HG03108 (cell line): ENCODE data around the gene CMTR1.

Experiments used
- ATAC-seq: cut with Tn5 transposase; IDR thresholded peaks from one replicate; pipeline ENCODE4 v1.9.1; 2021; ENCODE audit warnings: moderate library complexity; ENCODE audit not compliant: unreplicated experiment

Gene CMTR1

DNA sequence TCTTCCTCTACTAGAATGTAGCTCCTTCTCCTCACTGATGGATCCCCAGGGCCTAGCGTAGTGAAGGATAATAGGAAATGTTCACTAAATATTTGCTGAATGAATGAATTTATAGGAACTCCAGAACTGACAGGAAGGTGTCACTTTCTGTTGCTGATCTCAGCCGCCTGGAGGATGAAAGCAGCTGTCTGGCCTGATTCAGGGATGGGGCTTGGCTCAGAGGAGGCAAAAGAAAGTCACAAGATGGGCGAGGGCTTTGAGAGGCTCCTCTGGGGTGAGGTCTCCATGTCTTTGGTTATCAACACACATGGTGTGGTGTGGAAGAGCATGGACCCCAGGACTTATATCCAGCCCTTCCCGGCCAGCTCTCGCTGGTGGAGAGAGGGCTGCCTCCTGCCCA is 78.2 kb downstream of the CMTR1 start:
- ATAC-seq, result no peak

DNA sequence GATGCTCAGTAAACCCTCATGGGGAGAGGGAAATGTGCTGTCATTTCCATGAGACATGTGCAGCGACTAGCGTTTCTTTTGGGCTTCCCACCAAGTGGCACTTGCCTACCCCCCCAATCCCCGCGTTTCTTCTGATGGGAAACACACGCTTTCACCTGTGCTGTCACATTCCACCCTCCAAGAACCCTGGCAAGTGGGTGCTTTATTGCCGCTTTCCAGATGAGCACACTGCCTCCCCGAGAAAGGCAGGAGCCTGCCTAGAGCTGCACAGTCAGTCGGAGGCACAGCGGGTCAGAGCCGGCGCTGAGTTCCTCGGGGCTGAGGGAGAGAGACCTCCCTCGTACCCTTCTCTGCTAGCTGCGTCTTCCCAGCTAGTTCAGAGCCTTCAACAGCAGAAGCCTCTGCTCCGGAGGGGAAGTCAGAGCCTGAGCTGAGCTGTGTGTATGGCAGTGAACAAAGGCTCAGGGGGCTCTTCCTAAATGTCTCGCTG is 78.9 kb downstream of the CMTR1 start:
- no peak for ATAC-seq

DNA sequence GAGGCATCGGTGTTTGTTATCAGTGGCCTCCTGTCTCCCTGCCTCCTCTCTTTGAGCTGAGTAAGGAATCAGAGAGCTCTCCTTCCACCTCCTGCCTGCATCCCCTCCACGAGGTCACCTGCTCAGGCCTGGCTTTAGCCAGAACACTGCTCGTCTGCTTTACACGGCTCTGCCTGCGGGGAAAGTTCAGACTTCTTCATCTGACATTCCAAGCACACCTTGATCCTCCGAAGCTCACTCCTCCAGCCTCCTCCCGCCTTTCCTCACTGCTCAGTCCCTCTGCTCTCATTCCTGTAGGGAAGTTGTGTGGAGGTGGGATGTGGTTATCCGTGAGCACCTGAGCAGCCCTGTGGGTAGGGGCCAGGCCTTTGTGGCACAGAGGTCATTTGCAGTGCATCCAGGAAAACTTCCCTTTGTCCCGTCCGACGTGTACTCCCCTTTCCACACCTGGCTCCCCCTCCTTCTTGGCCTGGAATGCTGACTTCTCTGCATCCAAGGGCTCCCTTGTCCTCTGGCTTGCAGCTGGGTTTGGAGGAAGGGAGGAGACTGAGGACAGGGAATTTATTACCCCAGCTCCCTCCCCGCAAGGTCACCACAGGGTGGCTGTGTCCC is 79.5 kb downstream of the CMTR1 start:
- no peak for ATAC-seq

DNA sequence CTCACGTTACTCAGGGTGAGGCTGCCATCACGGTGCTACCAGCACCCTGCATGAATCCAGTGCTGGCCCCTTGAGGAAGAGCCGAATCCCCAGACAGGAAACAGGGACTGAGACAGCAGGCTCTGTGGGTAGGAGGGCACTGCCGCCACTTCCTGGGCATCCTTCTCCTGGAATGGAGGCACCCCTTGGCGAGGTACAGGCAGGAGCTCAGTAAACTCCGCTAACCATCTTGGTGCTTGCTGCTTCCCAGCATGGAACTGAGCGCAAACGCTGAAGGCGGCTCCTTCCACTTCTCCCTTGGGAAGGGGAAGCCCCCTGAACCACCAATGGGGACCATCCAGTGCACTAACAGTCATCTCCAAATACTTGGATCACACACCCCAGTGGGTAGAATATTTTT is 80.1 kb downstream of the CMTR1 start:
- no peak for ATAC-seq

DNA sequence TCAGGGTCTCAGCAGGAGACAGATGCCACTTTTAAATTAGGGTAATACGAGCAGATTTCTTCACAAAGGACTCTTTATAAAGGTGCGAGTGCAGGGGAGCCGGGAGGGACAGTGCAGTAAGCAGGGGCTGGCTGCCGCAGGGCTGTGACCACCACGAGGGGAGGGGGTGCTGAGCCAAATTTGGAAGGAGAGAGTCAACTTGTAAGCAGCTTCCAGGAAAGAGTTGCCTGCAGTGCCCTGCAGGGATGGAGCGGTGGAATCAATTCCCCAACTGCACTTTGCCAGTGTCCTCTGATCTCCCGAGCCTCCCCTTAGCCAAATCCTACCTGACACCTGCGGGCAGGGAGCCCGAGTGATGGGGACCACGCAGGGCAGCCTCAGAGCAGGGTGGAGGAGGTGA is 80.6 kb downstream of the CMTR1 start:
- ATAC-seq, result no peak

DNA sequence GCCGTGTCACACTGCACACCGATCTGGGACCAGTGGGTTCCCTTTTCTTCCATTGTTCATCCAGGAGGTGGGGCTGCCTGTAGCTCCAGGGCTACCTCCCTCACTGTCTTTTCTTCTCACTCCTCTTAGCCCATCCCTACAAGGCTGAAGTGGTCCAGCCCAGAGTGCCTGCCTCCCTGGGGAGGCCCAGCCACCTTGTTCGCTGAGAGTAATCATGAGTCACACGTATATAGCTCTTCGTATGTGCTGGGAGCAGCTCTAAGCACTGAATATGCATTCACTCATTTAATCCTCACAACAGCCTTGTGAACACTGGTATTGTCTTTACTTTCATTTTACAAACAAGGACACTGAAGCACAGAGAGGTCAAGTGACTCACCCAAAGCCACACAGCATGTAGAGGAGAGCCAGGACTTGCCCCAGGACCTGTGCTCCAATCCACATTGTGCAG is 81.3 kb downstream of the CMTR1 start:
- no peak for ATAC-seq

DNA sequence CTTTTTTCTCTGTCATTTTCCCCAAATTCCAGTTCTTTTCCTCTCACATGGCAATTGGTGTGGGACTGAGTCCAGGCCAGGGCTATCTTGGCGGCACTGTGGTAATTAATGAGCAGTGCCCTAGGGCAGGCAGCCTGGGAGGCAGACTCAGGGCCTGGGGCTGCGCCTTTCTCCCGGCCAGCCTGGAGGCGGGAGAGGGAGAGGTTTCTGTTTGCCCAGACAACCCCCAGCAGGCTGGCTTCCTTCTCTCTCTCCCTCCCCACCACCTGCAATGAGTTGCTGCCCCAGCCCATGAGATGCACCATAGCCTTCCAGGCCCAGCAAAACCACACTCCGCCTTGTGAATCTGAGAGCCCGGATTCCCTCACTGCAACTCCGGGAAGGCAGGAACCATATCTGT is 81.8 kb downstream of the CMTR1 start:
- no peak for ATAC-seq

DNA sequence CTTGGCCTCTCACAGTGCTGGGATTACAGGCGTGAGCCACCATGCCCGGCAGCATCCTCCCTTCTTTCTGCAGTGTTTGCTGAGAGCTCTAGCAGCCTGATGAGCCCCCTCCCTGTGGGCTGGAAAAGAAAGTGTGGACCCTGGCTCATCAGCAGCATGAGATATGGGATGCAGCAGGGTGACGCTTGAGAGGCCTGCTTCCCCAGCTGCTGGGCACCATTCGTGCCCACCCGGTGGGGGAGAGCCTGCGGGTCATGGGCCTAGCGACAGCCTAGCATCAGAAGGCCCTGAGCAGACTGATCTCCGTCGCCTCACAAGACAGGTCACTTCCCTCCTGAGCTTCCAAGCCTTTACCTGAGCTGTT is 82.7 kb downstream of the CMTR1 start:
- ATAC-seq, result no peak

DNA sequence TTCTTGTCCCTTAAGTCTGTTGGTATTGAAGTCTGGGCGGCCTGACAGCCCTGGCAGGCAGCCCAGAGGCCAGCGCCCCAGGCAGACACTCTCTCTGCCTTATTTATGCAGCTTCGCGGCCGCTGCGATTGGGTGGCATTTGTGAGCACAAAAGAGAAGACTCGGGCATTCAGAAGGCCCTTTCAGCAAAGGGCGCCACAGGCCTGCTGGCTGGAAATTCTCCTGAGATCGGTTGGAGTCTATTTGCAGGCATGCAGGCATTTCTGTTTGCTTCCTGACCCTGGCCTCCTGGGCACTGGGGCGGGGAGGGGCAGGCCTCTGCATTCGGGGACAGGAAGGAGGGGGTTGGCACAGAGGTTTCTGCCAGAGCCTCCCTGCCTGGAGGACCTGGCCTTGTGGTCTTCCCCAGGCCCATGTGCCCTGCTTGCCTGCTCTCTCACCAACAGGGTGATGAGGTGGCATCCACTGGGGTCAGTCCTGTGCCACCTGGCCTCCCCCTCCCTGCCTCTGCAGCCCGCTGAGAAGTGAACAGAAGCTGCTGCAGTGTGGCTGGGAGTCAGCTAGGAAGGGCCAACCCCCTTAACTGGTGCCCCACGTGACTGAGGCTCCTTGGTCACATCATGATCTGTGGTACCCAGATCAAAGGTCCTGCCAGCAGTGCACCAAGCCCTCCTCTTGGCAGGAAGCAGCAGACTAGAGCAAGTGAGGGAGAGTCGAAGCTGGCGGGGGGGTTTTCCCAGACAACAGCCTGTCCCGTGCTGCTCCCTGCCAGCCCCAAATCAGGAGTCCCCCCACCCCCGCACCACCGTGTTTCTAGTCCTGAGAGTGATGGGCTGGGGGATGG is 83.3 kb downstream of the CMTR1 start:
- ATAC-seq, result peak; percentile 67

DNA sequence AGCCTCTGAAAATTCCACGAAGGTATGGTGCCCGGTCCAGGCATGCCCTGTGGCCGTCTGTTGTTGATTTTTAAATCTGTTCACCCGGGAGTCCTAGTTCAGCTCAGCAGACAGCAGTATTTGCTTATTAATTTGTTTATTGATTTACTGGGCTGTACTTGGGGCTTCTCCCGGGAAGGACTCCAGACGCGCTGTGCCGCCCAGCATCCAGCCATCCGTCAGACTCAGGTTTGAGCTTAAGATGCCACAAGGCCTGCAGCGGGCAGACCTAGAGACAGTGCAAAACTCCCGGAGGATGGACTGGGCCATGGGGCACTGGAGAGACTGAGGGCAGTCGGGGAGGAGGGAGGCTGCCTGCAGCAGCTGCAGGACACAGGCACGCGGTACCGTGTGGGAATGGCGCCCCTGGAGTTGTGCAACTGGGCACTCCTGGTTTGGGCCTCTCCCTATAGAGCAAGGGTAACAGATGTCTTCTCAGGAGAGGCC is 83.9 kb downstream of the CMTR1 start:
- ATAC-seq, result no peak

DNA sequence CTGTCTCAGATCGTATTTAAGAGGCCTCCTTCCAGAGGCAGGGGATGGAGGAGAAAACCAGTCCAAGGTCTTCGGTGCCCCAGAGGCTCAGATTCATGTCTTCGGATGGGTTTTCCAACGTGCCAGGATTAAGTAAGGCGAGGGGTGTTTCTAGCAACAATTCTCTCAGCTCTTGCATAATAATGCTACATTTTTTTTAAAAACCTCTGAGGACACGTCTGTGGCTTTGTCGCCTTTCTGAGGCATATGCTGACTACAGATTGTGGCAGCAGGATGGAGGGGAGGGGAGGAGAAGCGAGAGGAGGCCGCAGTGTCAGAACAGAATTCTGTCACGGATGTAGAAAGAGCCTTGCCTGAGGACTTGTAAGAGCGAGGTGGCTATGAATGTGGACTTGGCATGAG is 84.4 kb downstream of the CMTR1 start:
- no peak for ATAC-seq

DNA sequence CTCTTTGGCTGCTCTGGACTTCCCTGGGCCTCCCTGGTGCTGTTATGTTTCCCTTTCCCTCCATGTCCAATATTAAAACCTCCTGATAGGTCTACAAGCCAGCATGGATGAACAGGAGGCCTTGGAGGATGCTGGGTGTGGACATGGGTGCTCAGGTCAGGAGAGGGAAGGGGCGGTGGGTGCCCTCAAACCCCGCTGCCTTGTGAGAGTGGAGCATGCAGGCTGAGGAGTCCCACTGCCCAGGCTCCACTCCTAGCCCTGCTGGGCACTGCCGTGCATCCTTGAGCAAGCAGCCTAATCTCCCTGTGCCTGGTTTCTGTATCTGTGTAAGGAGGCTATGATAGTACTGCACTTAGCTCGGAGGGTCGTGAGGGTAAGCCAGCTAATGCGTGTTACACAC is 85.1 kb downstream of the CMTR1 start:
- ATAC-seq, result no peak

DNA sequence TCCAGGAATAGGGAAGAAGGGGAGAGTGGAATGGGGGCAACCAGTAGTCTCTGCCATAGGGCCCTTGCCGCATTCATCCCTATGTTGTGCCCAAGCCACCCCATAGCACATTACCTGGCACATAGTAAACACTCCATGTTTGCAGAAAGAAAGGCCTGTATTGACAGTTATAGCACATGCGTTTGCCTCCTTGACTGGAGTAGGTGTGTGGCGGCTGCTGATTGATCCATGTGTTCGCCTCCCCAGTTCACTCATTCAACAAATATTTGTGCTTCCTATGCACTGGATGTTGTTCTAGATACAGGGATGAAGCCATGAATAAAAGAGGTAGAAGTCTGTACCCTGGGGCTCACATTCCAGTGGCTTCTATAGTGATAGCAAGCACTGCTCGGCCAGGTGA is 86.4 kb downstream of the CMTR1 start:
- no peak for ATAC-seq

DNA sequence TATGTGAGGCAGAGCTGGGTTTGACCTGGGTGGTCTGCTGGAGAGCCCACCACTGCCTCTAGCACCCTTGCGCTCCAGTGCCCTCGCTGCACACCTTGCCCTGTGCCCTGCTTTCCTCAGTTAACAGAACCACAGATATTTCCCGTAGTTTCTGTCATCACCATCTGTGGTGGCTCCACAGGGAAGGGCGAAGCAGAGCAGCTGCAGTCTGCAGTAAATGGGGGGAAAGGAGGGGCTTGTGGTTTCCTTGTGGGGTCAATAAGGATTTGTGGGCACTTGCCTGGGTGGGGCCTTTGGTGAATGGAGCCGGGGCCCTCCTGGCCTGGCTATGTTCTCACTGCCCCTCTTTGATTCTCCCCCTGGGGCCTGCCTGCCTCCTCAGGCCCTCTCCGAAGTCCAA is 87.9 kb downstream of the CMTR1 start:
- no peak for ATAC-seq

DNA sequence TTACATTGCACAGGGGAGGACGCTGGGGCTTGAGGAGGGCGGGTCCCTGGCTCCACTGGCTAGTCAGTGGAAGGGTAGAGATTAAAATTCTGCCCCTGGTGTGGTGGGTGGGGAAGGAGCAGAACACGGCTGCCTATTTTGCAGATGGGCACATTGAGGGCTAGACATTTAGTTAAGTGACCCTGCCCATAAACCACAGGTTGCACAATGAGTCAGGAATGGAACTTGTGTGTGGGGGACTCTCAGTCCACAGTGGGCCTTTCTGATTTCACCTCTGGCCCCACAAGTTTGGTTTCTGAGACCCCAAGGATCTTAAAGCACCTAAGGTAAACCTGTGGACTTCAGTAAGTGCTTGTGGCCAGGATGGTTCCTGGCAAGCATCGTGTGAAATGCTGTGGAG is 88.7 kb downstream of the CMTR1 start:
- ATAC-seq, result no peak

DNA sequence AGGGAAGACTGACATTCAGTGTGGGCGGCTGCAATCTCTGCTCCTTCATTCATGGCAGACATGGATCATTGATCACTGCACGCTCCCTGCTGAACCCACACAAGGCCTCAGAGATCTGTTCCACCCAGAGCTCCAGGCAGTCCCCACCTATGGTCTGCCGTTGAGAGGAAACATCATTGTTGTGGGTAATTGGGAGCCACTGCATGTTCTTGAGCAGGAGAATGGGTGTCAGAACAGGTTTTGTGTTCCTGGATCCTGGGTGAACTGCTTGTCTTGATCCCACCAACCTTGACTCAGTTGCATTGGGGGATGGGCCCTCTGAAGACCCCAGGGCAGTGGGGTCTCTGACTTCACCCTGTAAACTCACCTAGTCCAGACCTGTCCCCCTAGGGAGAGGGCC is 89.8 kb downstream of the CMTR1 start:
- no peak for ATAC-seq

DNA sequence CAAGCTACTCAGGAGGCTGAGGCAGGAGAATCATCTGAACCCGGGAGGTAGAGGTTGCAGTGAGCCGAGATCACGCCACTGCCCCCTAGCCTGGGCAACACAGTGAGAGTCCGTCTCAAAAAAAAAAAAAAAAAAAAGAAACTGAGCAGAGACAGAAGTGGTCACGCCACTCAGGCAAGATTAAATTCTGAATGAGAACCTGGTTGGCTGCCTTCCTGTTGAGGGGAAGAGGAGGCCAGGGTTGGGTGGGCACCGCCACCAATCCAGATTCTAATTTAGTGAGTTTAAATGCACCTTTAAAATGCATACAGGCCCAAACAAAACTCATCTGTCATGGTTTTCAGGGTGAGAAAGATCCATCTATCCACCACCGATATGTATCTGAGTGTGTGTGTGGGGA is 90.4 kb downstream of the CMTR1 start:
- no peak for ATAC-seq

DNA sequence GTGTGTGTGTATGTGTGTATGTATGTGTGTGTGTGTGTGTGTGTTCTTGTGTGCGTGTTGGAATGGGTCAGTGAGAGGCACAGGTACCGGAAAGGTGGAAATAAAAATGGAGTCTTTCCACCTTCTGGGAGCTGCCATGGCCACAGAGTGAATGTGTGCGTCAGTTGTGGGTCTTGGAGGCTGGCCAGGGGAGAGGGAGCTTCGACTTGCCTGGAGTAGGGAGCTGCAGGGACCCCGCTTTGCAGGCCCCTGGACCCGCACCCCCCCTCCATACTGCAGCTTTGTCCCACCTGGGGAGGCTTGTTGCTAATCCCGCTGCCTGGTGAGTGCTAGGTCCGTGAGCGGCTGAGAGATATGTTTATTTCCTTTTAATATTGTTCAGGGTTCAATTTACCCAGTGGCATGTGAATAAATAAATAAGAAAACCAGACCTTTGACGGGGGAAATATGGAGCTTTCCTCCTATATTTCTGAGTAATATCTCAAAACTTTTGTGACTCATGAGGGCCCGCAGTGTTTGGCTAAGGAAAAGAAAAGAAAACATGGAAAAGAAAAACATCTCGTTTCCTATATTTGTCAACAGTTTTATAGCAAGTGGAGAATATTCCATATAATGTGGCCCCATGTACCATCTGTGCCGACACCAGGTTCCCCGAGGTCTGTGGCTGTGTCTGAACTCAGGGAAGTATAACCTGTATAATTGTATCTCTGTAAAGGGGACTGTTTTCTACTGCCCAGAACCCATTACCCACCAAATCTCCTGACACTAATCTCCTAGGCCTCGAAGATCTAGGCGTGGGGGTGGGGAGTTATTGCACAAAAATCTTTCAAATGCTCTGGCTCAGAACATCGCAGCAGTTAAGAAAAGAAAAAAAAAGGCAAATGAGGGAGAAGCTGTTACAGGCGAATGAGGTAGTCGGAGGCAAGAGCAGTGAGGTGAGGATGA is 91.3 kb downstream of the CMTR1 start:
- no peak for ATAC-seq

DNA sequence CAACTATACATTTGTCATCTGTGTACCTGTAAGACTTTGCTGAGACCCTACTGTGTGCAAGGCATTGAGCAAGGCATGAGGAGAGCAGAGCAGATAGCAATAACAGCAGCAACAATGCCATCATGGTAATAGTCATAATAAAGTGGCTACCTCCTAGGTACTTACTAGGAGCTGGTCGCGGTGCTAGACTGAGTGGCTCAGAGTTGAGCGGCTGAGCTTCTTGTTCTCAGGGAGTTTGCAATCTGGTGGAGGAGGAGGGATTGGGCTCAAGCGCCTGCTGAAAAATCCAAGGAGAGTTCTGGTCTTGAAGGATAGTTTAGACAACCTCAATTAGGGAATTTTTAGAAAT is 91.9 kb downstream of the CMTR1 start:
- ATAC-seq, result no peak

DNA sequence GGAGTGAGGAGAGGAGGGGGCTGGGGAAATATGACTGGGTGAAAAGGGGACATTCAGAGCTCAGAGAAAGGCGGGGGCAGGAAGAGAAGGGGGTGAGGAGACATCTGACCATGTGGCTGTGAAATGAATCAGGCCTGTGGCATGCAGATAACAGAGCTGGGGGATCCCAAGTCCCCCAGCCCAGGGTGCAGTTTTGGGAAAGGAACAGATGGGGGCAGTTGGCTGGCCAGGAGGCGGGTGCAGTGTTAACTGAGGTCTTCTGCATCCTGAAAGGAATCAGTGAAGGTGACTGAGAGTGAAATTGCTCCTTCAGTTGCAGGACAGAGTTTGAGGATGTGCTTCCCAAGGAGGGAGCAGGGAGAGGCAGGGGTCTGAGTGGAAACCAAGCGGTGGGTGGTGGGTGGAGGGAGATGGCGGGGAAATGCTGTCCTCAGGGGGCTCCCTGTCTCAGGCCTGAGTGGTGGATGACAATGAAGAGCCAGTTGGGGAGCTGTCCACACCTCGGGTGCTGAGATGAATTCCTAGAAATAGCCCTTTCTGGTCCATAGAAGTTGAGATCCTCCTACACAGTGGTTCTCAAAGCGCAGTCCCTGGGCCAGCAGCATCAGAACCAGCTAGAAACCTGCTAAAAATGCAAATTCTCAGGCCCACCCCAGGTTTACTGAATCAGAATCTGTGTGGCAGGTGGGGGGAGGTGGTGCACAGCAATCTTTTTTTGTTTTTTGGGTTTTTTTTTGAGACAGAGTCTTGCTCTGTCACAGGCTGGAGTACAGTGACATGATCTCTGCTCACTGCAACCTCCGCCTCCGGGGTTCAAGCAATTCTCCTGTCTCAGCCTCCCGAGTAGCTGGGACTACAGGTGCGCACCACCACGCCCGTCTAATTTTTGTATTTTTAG is 92.7 kb downstream of the CMTR1 start:
- ATAC-seq, result no peak
